ENCODE measurements around the gene SLC25A25.

DNA sequence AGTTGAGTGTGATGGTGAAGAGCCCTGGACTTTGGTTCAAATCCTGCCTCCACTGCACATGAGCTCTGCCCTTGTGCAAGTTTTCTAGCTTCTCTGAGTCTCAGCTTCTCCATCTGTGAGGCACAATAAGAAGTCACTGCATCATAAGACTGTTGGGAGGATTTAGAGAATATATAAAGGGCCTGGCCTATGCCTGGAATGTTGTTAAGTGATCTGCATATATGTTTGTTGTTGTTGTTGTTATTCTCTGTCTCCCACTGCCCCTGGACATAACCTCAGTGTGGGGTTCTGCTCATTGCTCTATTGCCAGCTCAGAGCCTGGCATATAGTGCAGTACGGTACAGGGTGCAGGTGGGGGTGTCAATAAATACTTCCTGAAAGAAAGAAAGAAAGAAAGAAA lies 46.9 kb upstream of the SLC25A25 start:
- TF ChIP-seq YY1 (IDR thresholded peaks at IDR 0.05; ENCODE audit: borderline replicate concordance in 1 of 3, control insufficient read depth in 1 of 3, extremely low read depth in 1 of 3, insufficient read depth in 3 of 3, insufficient read length in 1 of 3, insufficient replicate concordance in 2 of 3, low read depth in 1 of 3, low read length in 2 of 3), result no peak
- TF ChIP-seq DPF2 (IDR thresholded peaks at IDR 0.05), result no peak
- TF ChIP-seq CHAMP1 (IDR thresholded peaks at IDR 0.05), result no peak
- TF ChIP-seq USF1 (CRISPR knock-in tag; IDR thresholded peaks at IDR 0.05), result no peak
- no peak for TF ChIP-seq SMARCE1 (IDR thresholded peaks at IDR 0.05)
- no peak for TF ChIP-seq RAD21 (CRISPR knock-in tag; conservative IDR thresholded peaks at IDR 0.05 in 1 of 2, IDR thresholded peaks at IDR 0.05 in 1 of 2)
- no peak for TF ChIP-seq MYC (IDR thresholded peaks at IDR 0.05; ENCODE audit: low read depth, low read length)
- no peak for TF ChIP-seq MYC (CRISPR knock-in tag; IDR thresholded peaks at IDR 0.05; ENCODE audit: borderline replicate concordance, low read depth)
